IMR-90 (cell line): ENCODE measurements around the gene ASB5. TPM values are rescaled to one million over a fixed set of nuclear protein-coding genes. Genes with fewer than 3 reads are reported as not detected.
A peak's percentile ranks its signal among the peaks of the same experiment; 100 is the strongest.

Source experiments
- ATAC-seq: fragments of 200-7000 bp; cut with Tn5 transposase; 2 replicates; pipeline ENCODE4 v1.9.1; 2020; ENCODE audit warnings: low read depth, mild to moderate bottlenecking, moderate library complexity
- BruUV-seq: library from RNA; stranded (reverse); fragments of 400-500 nt; replicated peaks from 2 replicates; lab custom pipeline; 2021; lab: Mats Ljungman, UMichigan
- CTCF ChIA-PET: fragments of 300-600 bp; formaldehyde crosslinking; extraction: SDS; loops from one replicate; lab custom pipeline; 2021; ENCODE audit warnings: antibody characterized with exemption; lab: Yijun Ruan, JAX
- POLR2A ChIA-PET: fragments of 300-600 bp; sonication (Branson Sonifier 250); formaldehyde crosslinking; loops from one replicate; lab custom pipeline; 2022; ENCODE audit warnings: antibody characterized with exemption; ENCODE audit not compliant: unreplicated experiment; lab: Charles Lee
- DNase-seq: peaks from one replicate; pipeline ENCODE4 v3.0.0; 2013
- H2AFZ ChIP-seq: replicated peaks from 2 replicates; pipeline ENCODE3; 2013; ENCODE audit warnings: low read length, mild to moderate bottlenecking; ENCODE audit not compliant: poor library complexity
- H2AK5ac ChIP-seq: 2 replicates; pipeline ENCODE4 v1.6.1; 2013; ENCODE audit warnings: low read depth, low read length, inconsistent platforms
- H2AK9ac ChIP-seq: replicated peaks from 2 replicates; pipeline ENCODE3; 2013; ENCODE audit warnings: mild to moderate bottlenecking, low read depth, low read length, moderate library complexity; ENCODE audit not compliant: poor library complexity
- H2BK120ac ChIP-seq: 2 replicates; pipeline ENCODE4 v1.6.1; 2013; ENCODE audit warnings: low read depth, low read length, inconsistent platforms
- H2BK15ac ChIP-seq: 3 replicates; pipeline ENCODE4 v1.6.1; 2013; ENCODE audit warnings: low read depth, low read length, inconsistent platforms
- H2BK20ac ChIP-seq: 2 replicates; pipeline ENCODE4 v1.6.1; 2013; ENCODE audit warnings: low read depth, mild to moderate bottlenecking, inconsistent platforms, low read length, moderate library complexity
- H2BK5ac ChIP-seq: 2 replicates; pipeline ENCODE4 v1.6.1; 2013; ENCODE audit warnings: mild to moderate bottlenecking, low read depth, low read length, inconsistent platforms; ENCODE audit not compliant: poor library complexity, severe bottlenecking
- H3K14ac ChIP-seq: replicated peaks from 2 replicates; pipeline ENCODE4 v1.6.1; 2013; ENCODE audit warnings: low read depth, low read length, inconsistent platforms
- H3K18ac ChIP-seq: 2 replicates; pipeline ENCODE4 v1.6.1; 2013; ENCODE audit warnings: low read depth, low read length, control low read depth
- H3K23ac ChIP-seq: 2 replicates; pipeline ENCODE4 v1.6.1; 2013; ENCODE audit warnings: low read depth, low read length, inconsistent platforms
- H3K27ac ChIP-seq: 2 replicates; pipeline ENCODE4 v1.5.1; 2013; ENCODE audit warnings: mild to moderate bottlenecking, control low read depth, low read length; ENCODE audit not compliant: insufficient read depth
- H3K27me3 ChIP-seq: 2 replicates; pipeline ENCODE4 v1.6.1; 2013; ENCODE audit warnings: low read length; ENCODE audit not compliant: control insufficient read depth, insufficient read depth
- H3K36me3 ChIP-seq: 2 replicates; pipeline ENCODE4 v1.6.1; 2013; ENCODE audit warnings: low read length, mixed read lengths; ENCODE audit not compliant: control insufficient read depth, insufficient read depth
- H3K4ac ChIP-seq: 2 replicates; pipeline ENCODE4 v1.6.1; 2013; ENCODE audit warnings: low read depth, low read length, inconsistent platforms
- H3K4me1 ChIP-seq: 2 replicates; pipeline ENCODE4 v1.6.1; 2013; ENCODE audit warnings: low read length, mixed read lengths; ENCODE audit not compliant: control insufficient read depth, insufficient read depth
- H3K4me2 ChIP-seq: 2 replicates; pipeline ENCODE4 v1.6.1; 2013; ENCODE audit warnings: low read depth, mild to moderate bottlenecking, control low read depth, low read length, moderate library complexity
- H3K4me3 ChIP-seq: 2 replicates; pipeline ENCODE4 v1.5.1; 2013; ENCODE audit warnings: low read depth, mild to moderate bottlenecking, control low read depth, low read length, moderate library complexity; ENCODE audit not compliant: insufficient read depth
- H3K56ac ChIP-seq: 2 replicates; pipeline ENCODE4 v1.6.1; 2013; ENCODE audit warnings: low read length, inconsistent platforms; ENCODE audit not compliant: insufficient read depth; ENCODE audit errors: extremely low read depth
- H3K79me1 ChIP-seq, 2 experiments: 2 replicates each; pipeline ENCODE4 v1.6.1; 2013; ENCODE audit warnings: low read length in 2 of 2, inconsistent platforms in 1 of 2, low read depth in 1 of 2
- H3K9ac ChIP-seq: 2 replicates; pipeline ENCODE4 v1.6.1; 2013; ENCODE audit warnings: low read depth, low read length, control low read depth
- H3K9me1 ChIP-seq: 2 replicates; pipeline ENCODE4 v1.6.1; 2013; ENCODE audit warnings: low read length, inconsistent platforms; ENCODE audit not compliant: insufficient read depth
- H3K9me3 ChIP-seq: 2 replicates; pipeline ENCODE4 v1.6.1; 2013; ENCODE audit warnings: low read length; ENCODE audit not compliant: control insufficient read depth, insufficient read depth
- H4K20me1 ChIP-seq: 2 replicates; pipeline ENCODE4 v1.6.1; 2013; ENCODE audit warnings: low read length, inconsistent platforms; ENCODE audit not compliant: insufficient read depth
- H4K5ac ChIP-seq: 2 replicates; pipeline ENCODE4 v1.6.1; 2013; ENCODE audit warnings: mild to moderate bottlenecking, low read depth, low read length, control low read depth
- H4K8ac ChIP-seq, 2 experiments: 2 replicates each; pipeline ENCODE4 v1.6.1; 2013; ENCODE audit warnings: low read depth in 2 of 2, low read length in 2 of 2, control low read depth in 1 of 2, inconsistent platforms in 1 of 2
- H4K91ac ChIP-seq: 2 replicates; pipeline ENCODE4 v1.6.1; 2013; ENCODE audit warnings: low read depth, low read length, inconsistent platforms; ENCODE audit not compliant: insufficient read depth
- BHLHE40 ChIP-seq: fragments of 150-350 bp; IDR thresholded peaks from 2 replicates; pipeline ENCODE4 v1.6.1; 2016; ENCODE audit warnings: mild to moderate bottlenecking, low read depth, low read length
- CEBPB ChIP-seq: IDR thresholded peaks from 2 replicates; pipeline ENCODE4 v1.6.1; 2012; ENCODE audit warnings: low read depth, low read length, improper control_type of control experiment
- CHD1 ChIP-seq: IDR thresholded peaks from 2 replicates; pipeline ENCODE4 v1.6.1; 2012; ENCODE audit warnings: low read depth, low read length, improper control_type of control experiment
- FOS ChIP-seq: fragments of 150-350 bp; IDR thresholded peaks from 2 replicates; pipeline ENCODE4 v1.6.1; 2016; ENCODE audit warnings: low read depth, low read length
- MAFK ChIP-seq: IDR thresholded peaks from 2 replicates; pipeline ENCODE4 v1.6.1; 2012; ENCODE audit warnings: low read depth, low read length, improper control_type of control experiment
- MAZ ChIP-seq: IDR thresholded peaks from 2 replicates; pipeline ENCODE4 v1.6.1; 2012; ENCODE audit warnings: low read depth, mild to moderate bottlenecking, low read length, improper control_type of control experiment, moderate library complexity, borderline replicate concordance
- NFE2L2 ChIP-seq: fragments of 150-350 bp; IDR thresholded peaks from 2 replicates; pipeline ENCODE4 v1.6.1; 2016; ENCODE audit warnings: low read depth, mild to moderate bottlenecking, low read length
- SMC3 ChIP-seq: fragments of 150-350 bp; IDR thresholded peaks from 2 replicates; pipeline ENCODE4 v1.6.1; 2016; ENCODE audit warnings: low read depth, mild to moderate bottlenecking, antibody characterized with exemption, low read length, moderate library complexity
- WGBS, 2 experiments: methylation state at CpG; one replicate each; pipeline versions ENCODE4 v1.1.5 to v1.1.7; 2013; ENCODE audit warnings: missing lambda C conversion rate in 2 of 2; ENCODE audit not compliant: insufficient read length in 1 of 2; ENCODE audit errors: extremely low coverage in 2 of 2; 5-methylcytosine and 5-hydroxymethylcytosine counted together
- dilution Hi-C: fragments of 300-500 bp; cut with HindIII; formaldehyde crosslinking; loops from one replicate; pipeline ENCODE4 v1.14.3; 2018; ENCODE audit warnings: low sequenced_read_pairs; ENCODE audit not compliant: unreplicated experiment
- in situ Hi-C: fragments of 300-500 bp; cut with MboI; formaldehyde crosslinking; loops from 3 replicates; pipeline ENCODE4 v1.14.3; 2019; ENCODE audit warnings: low sequenced_read_pairs, inconsistent platforms, mixed read lengths
- intact Hi-C: fragments of 100-400 bp; cut with micrococcal nuclease; formaldehyde crosslinking; loops from 2 replicates; pipeline ENCODE4 v1.10.0; 2022
- polyA plus RNA-seq, 3 experiments: library from polyadenylated mRNA; depleted of rRNA; stranded (reverse); fragments of >200 nt; gene quantifications; 2 replicates each; pipeline ENCODE4 v1.2.3, GENCODE V29; 2012; ENCODE audit warnings: low replicate concordance in 1 of 3
- total RNA-seq: library from RNA; depleted of rRNA; stranded (reverse); fragments of >200 nt; gene quantifications from 2 replicates; pipeline ENCODE4 v1.2.3, GENCODE V29; 2012
- TF ChIP-seq, protein P1 (sequence below): fragments of 150-350 bp; IDR thresholded peaks from 2 replicates; pipeline ENCODE4 v1.6.1; 2017; ENCODE audit warnings: mild to moderate bottlenecking, antibody characterized with exemption, low read length, low read depth
- TF ChIP-seq, protein P2 (sequence below): fragments of 150-350 bp; IDR thresholded peaks from 2 replicates; pipeline ENCODE4 v1.6.1; 2016; ENCODE audit warnings: low read depth, mild to moderate bottlenecking, low read length, moderate library complexity, borderline replicate concordance

ASB5 gene
- total and polyA plus RNA-seq, 2 of the 4 experiments (the other 2 are of a cell fraction): 0.18 to 0.21 TPM

DNA sequence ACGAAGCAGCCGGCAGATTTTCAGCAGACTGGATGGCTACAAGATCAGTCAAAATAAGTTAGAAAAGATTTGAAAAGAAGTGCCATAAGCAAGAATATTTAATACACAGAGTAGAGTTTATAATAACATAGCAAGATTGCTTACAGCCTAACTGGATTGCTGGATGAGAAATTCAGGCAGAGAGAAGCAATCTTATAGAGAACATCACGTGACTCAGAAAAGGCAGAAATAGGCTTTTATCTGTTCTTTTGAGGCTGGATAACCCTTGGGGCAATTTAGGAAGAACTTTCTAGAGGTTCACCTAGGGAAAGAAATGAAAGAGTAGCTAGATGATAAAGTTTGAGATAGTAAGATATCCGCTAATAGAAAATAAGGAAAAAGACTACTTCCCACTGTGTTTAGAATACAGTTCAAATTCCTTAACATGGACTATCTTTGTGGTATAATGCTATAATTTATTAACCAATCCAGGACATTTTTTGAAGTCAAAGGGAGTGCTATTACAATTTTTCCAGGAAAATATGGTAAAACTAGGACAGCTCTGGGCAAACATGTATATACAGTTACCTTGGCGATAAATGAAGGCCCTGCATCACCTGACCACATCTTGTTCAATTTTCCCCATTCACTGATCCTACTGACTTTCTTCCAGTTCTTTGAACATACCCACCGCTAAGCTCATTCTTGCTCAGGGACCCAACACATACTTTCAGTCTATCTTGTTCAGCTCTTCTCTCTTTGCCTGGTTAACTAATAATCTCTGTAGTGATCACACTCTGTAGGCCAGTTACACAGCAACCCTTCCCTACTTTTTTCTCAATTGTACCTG, 38.0 kb upstream of the ASB5 start (continued):
- TF ChIP-seq, protein P1, sequence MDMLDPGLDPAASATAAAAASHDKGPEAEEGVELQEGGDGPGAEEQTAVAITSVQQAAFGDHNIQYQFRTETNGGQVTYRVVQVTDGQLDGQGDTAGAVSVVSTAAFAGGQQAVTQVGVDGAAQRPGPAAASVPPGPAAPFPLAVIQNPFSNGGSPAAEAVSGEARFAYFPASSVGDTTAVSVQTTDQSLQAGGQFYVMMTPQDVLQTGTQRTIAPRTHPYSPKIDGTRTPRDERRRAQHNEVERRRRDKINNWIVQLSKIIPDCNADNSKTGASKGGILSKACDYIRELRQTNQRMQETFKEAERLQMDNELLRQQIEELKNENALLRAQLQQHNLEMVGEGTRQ: no peak

DNA sequence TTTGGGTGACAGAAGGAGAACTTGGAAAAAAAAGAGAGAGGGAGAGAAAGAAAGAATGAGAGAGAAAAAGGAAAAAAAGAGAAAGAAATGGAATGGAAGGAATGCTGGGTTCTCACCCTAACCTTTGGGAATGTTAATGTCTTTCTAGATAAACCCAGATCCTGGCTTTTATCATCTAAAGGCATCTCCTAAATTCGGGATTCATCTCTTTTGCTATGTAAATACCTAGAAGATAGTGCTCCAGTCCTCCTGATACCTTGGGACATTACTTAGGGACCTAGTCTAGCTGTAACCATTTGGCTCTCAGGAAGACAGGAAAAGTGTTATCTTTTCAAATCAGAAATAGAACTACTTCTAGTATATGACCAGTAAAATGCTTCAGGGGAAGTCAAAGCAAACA, 34.9 kb upstream of the ASB5 start:
- no peak for ATAC-seq
- CTCF ChIA-PET: no interaction called here
- TF ChIP-seq, protein P2, sequence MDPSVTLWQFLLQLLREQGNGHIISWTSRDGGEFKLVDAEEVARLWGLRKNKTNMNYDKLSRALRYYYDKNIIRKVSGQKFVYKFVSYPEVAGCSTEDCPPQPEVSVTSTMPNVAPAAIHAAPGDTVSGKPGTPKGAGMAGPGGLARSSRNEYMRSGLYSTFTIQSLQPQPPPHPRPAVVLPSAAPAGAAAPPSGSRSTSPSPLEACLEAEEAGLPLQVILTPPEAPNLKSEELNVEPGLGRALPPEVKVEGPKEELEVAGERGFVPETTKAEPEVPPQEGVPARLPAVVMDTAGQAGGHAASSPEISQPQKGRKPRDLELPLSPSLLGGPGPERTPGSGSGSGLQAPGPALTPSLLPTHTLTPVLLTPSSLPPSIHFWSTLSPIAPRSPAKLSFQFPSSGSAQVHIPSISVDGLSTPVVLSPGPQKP: no peak
- TF ChIP-seq MAFK (no peak), CEBPB (no peak), NFE2L2 (no peak), MAZ (no peak), BHLHE40 (no peak), SMC3 (no peak), FOS (no peak), CHD1 (no peak)
- TF ChIP-seq, protein P1: no peak

More for the DNA sequence above, 34.9 kb upstream of the ASB5 start:
- peak overlapping the region; percentile 58; the same call in 1 of the 2 replicates for H4K91ac ChIP-seq
- H3K27ac ChIP-seq: no peak overlapping the region
- intact Hi-C loops: no loop called here
- peak overlapping the region; percentile 65; the same call in 1 of the 2 replicates for H3K18ac ChIP-seq
- H3K79me1 ChIP-seq: no peaks in the 10 kb centered on the region
- no peak overlapping the region for H3K4me3 ChIP-seq
- H2AFZ ChIP-seq: no peak overlapping the region
- peak overlapping the region; percentile 90; the same call in 2 of the 3 replicates for H2BK15ac ChIP-seq
- in situ Hi-C loops: no loop called here
- WGBS, 2 experiments: 40% methylated on average over 1 of the region's 1 CpG; no CpG with 5 or more reads in 1 of the 2 experiments
- H3K4me2 ChIP-seq: no peak overlapping the region
- no peak overlapping the region for H4K5ac ChIP-seq
- H3K56ac ChIP-seq: no peak overlapping the region
- no peak overlapping the region for H2AK9ac ChIP-seq
- DNase-seq: no peak
- H3K9ac ChIP-seq: no peak overlapping the region
- dilution Hi-C loops: no loop called here
- no peaks in the 10 kb centered on the region for H3K9me3 ChIP-seq
- POLR2A ChIA-PET: no interaction called here
- H3K36me3 ChIP-seq: no peaks in the 10 kb centered on the region
- H3K23ac ChIP-seq: peak overlapping the region; percentile 75; the same call in 1 of the 2 replicates
- H3K9me1 ChIP-seq: peaks cover 3% of the 10 kb centered on the region; the same call in 1 of the 2 replicates
- H2BK120ac ChIP-seq: peak overlapping the region; percentile 83; the same call in 1 of the 2 replicates
- no peaks in the 10 kb centered on the region for H4K20me1 ChIP-seq
- H4K8ac ChIP-seq: peak overlapping the region; percentile 38 to 40; a peak in 2 of 4 replicates
- H2AK5ac ChIP-seq: no peak overlapping the region; the same call in 1 of the 2 replicates
- peak overlapping the region; percentile 43 for H2BK5ac ChIP-seq
- H2BK20ac ChIP-seq: peak overlapping the region; percentile 72
- peaks cover 5% of the 10 kb centered on the region for H3K4me1 ChIP-seq
- H3K27me3 ChIP-seq: no peaks in the 10 kb centered on the region
- peak overlapping the region; percentile 53 for H3K4ac ChIP-seq
- H3K14ac ChIP-seq: no peak overlapping the region; the same call in 1 of the 2 replicates
- no TSS peak for BruUV-seq
